Stimulated activated CD8-positive, alpha-beta memory T cell treated with anti-CD3 and anti-CD28 coated beads, Interleukin-7, amount 100 ng/mL, for 1 hour (primary cell): ENCODE measurements around the gene MFSD12.

Experiments used
- DNase-seq, 2 donors: peaks; one replicate each; pipeline ENCODE4 v3.0.0-alpha.2; 2020; ENCODE audit warnings: low read depth in 2 of 2

Gene MFSD12

GRCh38 chr19:3555653-3556422 lies 1.5 kb downstream of the MFSD12 start:
- no peak for DNase-seq

GRCh38 chr19:3554254-3555083 lies 2.9 kb downstream of the MFSD12 start:
- DNase-seq = no peak

GRCh38 chr19:3551792-3552095 lies 5.6 kb downstream of the MFSD12 start:
- DNase-seq = no peak

- no peak for DNase-seq
Observed at GRCh38 chr19:3550947-3551791, 6.2 kb downstream of the MFSD12 start.

- no peak for DNase-seq
Observed at GRCh38 chr19:3549816-3550215, 7.6 kb downstream of the MFSD12 start.

GRCh38 chr19:3548606-3549005 lies 8.8 kb downstream of the MFSD12 start:
- DNase-seq = no peak

- DNase-seq = no peak
Observed at GRCh38 chr19:3547767-3548282, 9.6 kb downstream of the MFSD12 start.

GRCh38 chr19:3547301-3547731 lies 10.1 kb downstream of the MFSD12 start:
- DNase-seq = no peak

- DNase-seq = no peak
Observed at GRCh38 chr19:3546119-3546518, 11.3 kb downstream of the MFSD12 start.

- DNase-seq = no peak
Observed at GRCh38 chr19:3545669-3546034, 11.7 kb downstream of the MFSD12 start.

- DNase-seq = peak; percentile 61 to 74
Observed at GRCh38 chr19:3544742-3545668, 12.4 kb downstream of the MFSD12 start.

- DNase-seq = no peak
Observed at GRCh38 chr19:3544058-3544376, 13.4 kb downstream of the MFSD12 start.

- DNase-seq = no peak
Observed at GRCh38 chr19:3543150-3544057, 14.0 kb downstream of the MFSD12 start.

GRCh38 chr19:3539756-3540118 lies 17.6 kb downstream of the MFSD12 start:
- no peak for DNase-seq

- no peak for DNase-seq
Observed at GRCh38 chr19:3538965-3539755, 18.2 kb downstream of the MFSD12 start, which contains the start of gene TEKTIP1. Gene TEKTIP1 (plus strand): TSS chr19:3539174. CDS start chr19:3539178, 4 bp downstream.

GRCh38 chr19:3538258-3538929 lies 19.0 kb downstream of the MFSD12 start:
- DNase-seq = no peak

- no peak for DNase-seq
Observed at GRCh38 chr19:3537438-3538240, 19.7 kb downstream of the MFSD12 start.

- no peak for DNase-seq
Observed at GRCh38 chr19:3537101-3537437, 20.3 kb downstream of the MFSD12 start.
